Activated naive CD8-positive, alpha-beta T cell treated with anti-CD3 and anti-CD28 coated beads, Interleukin-2, amount 50 U/mL, for 16 hours (primary cell): Measurements from ENCODE around the gene SPATC1L.

Experiments
- DNase-seq: peaks from one replicate; pipeline ENCODE4 v3.0.0-alpha.2; 2020; ENCODE audit warnings: low read depth, low spot score

Gene SPATC1L

DNA sequence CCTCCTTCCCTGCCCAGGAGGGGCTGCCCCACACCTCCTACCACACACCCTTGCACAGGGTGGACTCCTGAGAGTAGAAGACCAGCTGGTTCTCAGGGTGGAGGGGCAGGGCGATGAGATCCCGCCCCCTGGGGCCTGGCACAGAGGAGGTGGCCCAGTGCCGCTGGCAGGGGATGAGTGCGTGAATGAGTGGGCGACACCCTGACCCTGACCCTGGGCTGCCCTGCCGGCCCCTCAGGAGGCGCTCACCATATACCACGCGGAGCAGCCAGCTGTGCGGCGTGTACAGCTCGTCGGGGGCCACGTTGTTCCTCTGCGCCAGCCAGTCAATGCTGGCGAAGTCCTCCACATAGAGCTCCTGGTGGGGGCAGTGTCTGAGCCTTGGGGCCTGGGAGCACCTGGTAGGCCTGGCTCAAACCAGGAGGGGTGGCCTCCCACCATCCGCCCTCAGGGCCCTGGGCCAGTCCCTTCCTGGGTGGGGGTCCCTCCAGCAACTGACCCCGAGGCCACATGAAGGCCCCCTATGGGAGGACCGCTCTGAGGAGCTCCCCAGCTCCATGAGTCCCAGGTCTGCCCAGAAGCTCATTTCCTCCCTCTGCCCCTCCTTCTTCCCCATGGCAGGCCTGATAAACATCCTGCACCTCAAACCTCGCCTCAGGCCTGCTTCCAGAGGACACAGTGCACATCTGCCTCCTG is 31.3 kb upstream of the SPATC1L start:
- no peak for DNase-seq

DNA sequence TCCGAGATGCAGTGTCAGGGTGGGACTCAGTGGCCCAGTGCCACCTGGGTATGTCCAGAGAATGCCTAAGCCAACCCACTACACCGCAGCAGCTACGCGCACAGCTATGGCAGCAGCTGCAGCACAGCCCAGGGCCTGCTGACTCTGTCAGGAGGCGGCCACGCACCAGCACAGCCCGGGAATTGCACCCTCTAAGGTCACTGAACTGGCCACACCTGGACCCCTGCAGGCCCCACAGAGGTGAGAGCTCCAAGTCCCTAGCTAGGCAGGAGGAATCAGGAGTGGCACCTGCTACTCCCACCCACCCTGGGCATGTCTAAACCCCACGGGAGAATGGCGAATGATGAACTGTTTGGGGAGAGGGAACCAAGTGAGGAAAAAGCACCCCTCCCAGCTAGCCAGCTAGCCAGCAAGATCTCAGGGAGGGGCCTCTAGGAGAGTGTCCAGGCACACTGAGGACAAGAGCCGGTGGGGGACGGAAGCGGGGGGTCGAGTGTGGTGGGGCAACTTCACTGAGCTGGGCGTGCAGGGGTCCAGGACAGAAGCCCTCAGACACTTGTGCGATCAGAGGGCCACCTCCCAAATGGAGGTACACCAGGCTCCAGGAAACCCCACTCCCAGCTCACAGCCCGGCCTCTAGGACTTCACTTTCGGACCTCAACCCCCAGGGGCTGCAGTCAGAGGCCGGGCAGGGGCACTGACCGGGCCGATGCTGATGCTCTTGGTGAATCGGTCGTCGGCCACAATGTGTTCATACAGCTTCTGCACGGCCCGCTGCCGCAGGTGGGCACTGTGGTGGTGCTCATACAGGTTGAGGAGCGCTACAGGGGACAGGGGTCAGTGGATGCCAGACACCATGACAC is 30.4 kb upstream of the SPATC1L start:
- no peak for DNase-seq

DNA sequence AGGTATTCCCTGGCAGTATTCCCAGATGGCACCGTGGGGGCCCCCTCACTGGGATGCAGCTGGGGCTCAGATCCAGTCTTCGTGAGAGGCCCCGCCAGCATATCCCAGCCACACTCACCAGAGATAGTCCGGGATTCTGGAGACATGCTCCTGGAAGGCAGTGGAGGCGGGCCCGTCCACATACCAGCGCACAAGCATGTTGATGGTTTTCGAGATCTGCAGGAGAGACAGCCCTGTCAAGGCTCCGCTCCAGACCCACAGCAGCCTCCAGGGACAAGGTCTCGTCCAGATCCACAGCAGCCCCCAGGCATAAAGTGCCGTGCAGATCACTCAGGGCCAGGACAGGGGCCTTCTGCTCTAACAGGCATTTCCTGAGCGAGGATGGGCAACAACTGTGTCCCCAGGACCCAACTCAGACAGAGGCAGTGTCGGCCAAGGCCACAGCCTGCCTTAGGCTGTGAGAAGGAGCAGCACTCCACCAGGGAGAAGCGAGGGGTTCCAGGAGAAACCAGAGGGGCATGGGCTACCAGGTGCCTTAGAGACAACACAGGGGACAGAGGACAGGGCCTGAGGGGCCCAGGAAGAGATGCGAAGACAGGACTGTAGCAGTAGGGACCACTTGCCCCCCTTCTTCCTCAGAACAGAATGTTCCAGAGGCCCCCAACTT is 29.5 kb upstream of the SPATC1L start:
- DNase-seq: no peak

DNA sequence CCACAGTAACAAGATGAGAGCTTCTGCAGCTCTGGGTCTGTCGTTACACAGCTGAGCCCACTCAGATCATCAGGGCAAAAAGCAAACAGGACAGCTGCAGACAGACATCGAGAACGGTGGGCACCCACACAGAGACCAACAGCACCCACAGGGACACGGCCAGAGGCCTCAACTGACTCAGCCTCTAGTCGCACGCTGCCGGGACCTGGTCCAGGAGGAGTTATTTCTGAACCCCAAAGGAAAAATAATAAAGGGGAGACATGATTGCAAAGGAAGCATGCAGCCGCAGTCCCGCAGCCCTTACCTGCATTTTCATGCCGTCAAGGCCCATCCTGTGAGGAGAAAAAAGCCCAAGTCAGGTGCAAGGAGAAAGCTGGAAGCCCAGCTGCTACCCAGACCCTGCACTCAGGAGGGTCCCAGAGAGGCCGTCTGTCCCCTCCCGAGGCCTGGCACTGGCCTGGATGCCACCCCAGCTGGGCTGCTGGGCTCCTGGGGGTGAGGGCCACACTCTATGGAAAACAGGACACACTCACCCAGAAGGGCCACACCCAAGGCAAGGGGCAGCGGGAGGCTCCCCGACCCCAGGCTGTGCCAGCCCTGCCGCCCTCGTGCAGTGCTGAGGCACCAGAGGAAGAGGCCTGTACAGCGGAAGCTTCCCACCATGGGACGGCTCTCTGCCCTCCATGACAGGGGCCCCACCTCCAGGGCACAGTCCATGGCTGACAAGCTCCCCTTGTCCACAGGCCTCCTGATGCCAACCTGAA is 28.6 kb upstream of the SPATC1L start:
- DNase-seq: no peak

DNA sequence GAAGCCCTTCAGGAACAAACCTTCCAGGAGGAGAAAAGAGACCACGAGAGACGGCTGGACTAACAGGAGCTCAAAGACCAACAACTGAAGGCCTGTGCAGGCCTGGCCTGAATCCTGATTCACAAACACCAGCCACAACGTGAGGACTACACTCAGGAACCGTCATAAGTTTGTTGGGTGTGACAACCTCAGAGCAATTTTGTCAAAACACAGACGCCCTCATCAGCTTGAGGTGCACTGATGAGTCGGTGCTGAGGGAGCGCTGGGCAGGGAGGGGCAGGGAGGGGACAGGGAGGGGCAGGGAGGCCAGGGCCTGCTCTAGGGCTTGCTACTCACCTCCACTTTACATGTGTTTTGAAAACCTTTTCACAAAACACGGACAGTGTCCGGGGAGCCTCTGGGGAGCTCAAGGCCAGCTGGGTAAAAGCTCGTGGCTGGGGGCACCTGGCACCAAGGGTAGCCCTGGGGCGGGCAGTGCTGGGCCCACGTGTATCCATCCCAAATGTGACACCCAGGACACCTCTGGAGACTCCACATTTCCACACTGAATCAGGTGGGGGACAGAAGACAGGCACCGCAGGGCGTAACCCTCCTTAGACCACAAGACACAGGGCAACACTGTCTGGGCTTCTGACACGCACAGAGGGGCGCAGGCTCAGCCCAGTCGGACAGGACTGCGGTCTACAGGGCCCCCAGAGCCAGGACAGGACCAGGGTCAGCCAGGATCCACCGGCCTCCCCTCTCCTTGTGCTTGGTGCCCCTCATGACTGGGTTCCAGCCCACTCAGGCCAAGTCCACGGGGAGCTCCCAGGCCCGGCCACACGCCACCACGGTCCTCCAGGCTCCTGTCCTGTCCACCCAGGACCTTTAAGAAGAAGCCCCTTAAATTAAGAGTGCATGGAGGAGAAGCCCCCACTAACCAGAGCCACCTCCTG is 27.8 kb upstream of the SPATC1L start:
- no peak for DNase-seq

DNA sequence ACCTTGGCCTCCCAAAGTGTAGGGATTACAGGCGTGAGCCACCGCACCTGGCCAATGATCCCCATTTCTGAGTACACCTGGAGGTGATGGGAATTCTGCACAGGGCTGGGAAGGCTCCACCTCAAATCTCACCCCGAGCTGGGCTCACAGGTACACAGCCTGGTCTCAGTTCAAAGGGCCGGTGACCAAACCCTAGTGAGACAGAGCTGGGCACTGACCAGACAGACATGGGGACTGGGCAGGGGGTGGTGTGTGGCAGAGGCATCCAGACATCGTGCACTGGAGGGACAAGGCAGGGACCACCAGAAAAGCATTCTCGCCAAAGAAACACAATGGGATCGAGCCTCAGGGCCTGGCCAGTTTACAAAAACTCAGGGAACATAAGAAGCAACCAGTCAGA is 27.1 kb upstream of the SPATC1L start:
- DNase-seq: no peak

DNA sequence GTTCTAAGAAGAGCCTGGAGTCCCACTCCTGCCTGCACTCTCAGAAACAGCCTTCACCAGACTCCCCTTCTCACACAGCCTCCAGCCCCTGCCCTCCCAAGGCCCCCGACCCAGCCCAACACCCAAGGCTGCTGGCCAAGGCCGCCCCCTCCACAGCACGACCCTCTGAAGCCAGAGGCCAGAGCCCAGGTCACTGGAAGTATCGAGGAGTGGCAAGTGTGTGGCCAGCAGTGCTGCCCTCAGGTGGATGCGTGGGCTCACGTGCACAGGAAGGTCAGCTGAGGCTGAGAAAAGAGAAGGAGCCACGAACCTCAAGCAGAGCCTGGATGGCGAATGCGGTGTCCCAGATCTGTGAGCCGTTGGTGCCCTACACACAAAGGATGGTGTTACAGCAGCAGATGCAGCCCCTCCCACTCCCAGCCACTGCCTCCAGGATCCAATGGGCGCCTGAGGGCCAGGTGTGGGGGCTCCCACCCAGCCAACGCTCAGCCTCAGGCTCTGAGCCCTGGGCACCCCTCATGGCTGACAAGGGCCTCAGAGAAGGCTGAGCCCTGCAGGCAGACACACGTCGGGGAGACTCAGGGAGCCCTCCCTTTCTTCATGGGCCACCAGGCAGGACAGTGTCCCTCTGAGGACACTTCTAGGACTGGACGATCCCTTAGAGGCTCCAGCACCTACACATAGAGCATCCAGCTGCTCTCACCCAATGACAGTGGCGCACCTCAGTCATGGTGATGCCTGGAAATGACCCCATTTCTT is 26.3 kb upstream of the SPATC1L start:
- no peak for DNase-seq

DNA sequence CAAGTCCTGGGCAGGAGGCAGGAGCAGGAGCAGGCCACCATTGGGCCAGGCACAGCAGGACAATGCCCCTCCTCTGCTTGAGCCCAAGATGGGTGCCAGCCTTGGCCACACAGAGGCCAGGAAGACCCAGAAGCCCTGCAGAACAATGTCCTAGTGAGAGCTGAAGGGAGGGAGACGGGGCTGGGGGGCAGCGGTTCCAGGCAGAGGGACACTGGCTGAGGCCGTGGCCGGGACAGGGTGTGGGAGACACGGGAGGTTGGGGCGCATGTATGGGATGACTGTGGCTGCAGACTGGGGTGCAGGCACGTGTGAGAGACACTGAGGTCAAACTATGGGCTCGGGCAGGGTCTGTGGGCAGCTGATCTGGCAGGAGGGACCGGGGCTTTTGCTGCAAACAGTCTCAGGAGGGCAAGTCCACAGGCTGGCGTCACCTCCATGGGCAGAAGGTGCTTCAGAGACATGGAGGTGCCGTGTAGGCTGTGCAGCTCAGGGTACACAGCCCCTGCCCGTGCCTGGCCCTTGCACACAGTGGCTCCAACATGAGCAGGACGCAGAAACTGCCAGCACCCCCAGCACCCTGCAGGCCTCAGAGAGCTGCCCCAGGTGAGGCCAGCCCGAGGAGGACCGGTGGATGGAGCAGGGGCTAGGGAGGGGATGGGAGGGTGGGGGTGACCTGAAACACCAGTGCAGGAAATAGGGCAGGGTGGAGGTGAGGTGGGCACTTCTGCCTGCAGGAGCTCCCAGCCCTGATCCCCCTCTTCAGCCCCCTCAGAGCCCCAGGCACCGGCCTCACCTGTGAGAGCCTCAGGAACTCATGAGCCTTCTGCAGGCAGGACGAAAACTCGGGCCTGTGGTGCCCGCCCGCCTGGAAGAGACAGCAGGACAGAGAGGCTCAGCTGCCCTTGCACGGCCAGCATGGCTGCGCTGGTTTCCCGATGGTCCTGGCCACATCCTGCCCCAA is 24.8 kb upstream of the SPATC1L start:
- no peak for DNase-seq

DNA sequence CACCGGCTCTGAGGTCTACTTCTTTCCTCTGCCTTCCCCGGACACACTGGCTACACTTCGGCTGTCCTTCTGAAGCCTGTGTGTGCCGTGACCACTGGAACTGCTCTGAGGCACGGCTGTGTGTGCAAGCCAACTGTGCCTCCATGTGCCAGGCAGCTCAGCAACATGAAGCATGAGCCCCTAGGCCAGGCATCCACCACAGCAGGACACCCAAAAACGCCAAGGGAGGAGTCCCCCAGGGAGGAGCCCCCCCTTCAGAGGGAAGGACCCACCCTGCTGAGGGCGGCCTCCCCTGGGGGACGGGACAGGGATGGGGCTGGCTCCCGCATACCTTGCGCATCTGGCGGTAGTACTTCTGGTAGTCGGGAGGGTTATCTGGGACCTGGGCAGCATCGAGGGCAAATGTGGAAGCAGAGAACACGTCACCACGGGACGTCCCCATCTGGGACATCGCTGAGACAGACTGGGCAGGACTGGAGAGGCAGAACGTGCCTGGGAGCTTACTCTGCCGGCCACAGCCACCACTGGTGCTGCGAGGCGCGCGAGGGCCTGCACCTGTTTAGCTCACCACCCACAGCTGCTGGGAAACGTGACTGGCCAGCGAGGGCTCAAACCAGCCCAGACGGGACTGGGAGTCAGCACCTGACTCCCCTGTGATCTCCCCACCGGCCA is 23.8 kb upstream of the SPATC1L start:
- no peak for DNase-seq

DNA sequence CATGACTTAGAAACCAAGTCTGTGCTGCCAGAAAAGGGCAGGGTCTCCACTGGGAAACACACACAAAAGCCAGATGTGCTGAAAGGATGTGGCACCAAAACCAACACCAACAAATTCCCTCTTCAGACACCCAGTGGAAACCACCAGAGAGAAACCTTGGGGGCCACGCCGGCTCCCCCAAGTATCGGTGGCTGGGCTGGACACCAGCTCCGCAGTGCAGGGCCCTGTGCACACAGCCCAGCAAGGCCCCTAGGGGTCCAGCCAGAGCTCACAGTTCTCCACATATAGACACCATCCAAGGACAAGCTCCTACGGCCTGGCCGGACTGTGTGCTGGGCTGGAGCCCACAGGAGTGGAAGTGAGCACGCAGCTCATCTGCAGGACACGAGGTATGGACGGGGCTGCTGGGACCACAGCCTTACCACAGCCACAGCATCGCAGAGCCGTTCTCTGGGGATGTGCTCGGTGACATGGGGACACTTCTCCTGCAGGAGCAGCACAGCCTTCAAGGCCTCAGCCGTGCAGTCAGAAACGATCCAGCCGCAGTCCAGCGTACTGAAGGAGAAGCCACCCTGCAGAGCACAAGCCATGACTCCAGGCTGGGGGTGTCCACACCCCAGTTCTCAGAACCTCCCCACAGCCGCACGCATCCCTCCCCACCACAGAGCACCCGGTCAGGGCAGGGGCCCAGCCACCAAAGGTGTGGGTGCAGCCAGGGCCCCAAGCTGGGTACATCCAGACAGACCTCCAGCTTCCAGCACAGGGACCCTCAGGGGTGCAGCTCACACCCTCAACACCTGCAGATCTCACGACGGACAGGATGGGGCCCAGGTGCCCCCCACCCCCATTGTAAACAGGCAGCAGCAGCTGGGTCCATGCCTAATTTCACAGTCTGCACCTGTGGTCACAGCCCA is 23.0 kb upstream of the SPATC1L start:
- DNase-seq: no peak

DNA sequence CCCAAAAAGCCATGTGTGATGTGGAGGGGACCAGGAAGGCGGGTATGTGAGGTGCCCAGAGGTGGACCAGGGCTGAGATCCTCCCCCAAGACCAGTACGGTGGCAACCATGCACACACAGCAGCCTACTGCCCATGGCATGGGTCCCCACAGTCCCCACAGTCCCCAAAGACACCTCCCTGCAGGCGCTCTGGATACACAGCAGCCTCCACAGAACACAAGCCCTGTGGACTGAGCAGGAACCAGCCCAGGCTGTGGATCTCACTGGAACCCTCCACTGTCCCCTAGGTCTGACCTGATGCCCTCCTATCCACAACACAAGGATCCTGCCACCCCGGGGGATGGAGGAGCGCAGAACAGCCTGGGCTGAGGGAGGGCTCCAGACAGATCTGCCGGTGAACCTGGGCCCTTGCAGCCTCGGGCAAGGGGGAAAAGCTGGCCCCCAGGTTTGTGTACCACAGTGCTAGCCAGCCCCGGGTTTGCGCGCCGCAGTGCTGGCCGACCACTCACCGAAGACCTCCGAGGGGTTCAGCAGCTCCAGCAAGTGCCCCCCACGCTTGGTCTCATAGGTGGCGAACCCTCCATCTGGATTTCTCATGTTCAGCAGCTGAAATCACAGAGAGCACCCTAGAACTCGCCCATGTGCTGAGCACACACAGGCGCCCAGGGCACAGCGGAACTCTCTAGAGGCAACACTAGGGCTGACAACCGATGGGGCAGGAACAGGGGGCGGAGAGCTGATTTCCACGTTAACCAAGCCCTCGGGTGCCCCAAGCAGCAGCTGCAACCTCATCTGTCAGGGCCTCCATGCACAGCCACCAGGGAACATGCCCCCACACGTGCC is 22.1 kb upstream of the SPATC1L start:
- no peak for DNase-seq

DNA sequence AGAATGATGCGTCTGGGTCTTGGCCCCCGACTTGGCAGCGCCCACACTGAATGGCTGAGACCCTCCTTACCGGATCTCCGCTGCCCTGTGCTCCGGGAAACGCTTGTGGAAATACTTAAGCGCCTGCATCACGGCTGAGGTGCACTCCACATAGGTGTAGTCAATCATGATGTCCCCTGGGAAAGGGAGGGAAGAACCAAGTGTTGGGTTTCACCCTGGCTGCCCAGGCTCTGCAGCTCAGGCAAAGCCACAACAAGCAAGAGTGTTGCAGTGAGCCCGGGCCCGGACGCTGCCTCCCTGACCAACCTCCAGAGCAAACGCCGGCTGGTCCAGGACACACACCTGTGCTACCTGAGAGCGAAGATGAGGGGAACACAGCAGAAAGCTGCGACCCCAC is 21.5 kb upstream of the SPATC1L start:
- DNase-seq: no peak

DNA sequence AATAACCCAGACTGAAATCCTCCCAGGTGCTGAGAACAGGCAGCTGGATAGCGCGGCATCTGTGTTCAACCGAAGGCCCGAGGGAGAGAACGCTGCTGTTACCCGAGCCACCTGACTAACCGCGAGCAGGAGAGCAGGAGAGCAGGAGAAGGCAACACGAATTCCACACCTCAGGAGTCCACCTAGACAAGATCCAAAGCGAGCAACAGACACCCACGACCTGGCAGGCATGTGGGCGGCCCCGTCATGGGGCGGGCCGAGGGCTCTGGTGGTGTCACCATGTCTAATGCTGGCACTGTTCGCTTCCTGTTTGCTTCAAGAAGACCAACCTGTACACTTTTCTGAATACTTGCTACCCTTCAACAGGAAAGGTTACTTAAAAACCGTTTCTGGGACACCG is 20.9 kb upstream of the SPATC1L start:
- DNase-seq: no peak

DNA sequence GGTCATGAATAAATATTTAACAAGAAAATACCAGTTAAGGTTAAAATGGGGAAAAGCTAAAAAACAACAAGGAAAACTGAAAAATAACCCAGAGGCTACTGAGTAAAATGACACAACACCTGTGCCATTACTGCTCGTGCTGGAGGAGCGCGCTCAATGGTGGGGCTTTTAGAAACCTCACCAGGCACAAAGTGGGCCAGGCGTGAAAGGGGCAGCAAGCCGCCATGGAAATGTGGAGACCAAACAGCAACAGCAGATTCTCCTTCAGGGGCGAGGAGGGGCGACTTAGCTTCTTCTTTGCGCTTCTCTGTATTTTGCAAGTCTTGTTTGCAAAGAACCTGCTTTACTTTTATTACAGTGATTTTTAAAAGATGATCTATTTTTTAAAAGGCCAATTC is 18.9 kb upstream of the SPATC1L start:
- DNase-seq: no peak

DNA sequence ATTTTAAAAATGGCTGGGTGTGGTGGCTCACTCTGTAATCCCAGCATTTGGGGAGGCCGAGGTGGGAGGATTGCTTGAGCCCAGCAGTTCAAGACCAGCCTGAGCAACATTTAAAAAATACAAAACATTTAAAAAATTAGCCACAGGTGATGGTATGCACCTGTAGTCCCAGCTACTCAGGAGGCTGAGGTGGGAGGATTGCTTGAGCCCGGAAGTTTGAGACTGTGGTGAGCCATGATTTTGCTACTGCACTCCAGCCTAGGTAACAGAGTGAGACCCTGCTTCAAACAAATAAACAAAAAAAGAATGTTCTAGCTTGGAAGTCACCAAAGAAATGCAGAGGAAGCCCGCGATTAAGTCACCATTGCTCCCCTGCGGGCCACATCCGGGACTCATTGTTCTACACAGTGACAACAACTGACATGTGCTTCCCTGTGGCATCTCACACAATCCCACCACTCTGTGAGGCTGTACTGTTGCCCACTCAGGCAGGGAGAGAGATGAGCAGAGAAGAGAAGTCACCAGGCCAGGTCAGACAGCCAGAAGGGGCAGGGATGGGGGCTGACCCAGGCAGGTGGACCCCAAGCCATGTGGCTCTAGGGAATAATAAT is 18.4 kb upstream of the SPATC1L start:
- DNase-seq: no peak
